Prostate gland (tissue), 2 donors: ENCODE data around the gene C1QC. TPM values are rescaled to one million over a fixed set of nuclear protein-coding genes. Genes with fewer than 3 reads are reported as not detected.

Source experiments
- DNase-seq: peaks from one replicate; pipeline ENCODE4 v3.0.0-alpha.2; 2019; ENCODE audit warnings: low spot score
- H3K27ac ChIP-seq, 2 donors: fragments of 200-600 bp; sonication (generic); 2 replicates each; pipeline ENCODE4 v1.5.1; 2017 to 2019
- H3K27me3 ChIP-seq: fragments of 200-600 bp; sonication (generic); replicated peaks from 2 replicates; pipeline ENCODE4 v1.5.1; 2019; ENCODE audit not compliant: insufficient read depth
- H3K36me3 ChIP-seq, 2 donors: fragments of 200-600 bp; sonication (generic); 1 replicate in 1 of 2; 2 replicates in 1 of 2; pipeline versions ENCODE4 v1.5.1 to v1.8.1; 2017 to 2019
- H3K4me1 ChIP-seq: fragments of 200-600 bp; sonication (generic); replicated peaks from 2 replicates; pipeline ENCODE4 v1.5.1; 2019
- H3K4me3 ChIP-seq, 2 donors: fragments of 200-600 bp; sonication (generic); 2 replicates each; pipeline ENCODE4 v1.5.1; 2017 to 2019
- H3K9me3 ChIP-seq: fragments of 200-600 bp; sonication (generic); 2 replicates; pipeline ENCODE4 v1.5.1; 2017
- CTCF ChIP-seq, 4 experiments: fragments of 200-600 bp in 2 of 4; fragments of 450-650 bp in 2 of 4; sonication (generic) in 2 of 4; IDR thresholded peaks; 1 replicate in 3 of 4; 2 replicates in 1 of 4; pipeline ENCODE4 v1.5.1; 2016 to 2019; ENCODE audit warnings: antibody characterized with exemption in 4 of 4, mild to moderate bottlenecking in 2 of 4, moderate library complexity in 2 of 4
- POLR2A ChIP-seq: fragments of 450-650 bp; IDR thresholded peaks from one replicate; pipeline ENCODE4 v1.6.1; 2016; ENCODE audit warnings: antibody characterized with exemption, mild to moderate bottlenecking
- POLR2AphosphoS5 ChIP-seq: sonication (generic); formaldehyde crosslinking; IDR thresholded peaks from one replicate; pipeline ENCODE4 v1.6.1; 2017; ENCODE audit warnings: antibody characterized with exemption
- WGBS: methylation state at CpG from one replicate; pipeline ENCODE4 v1.1.5; 2018; 5-methylcytosine and 5-hydroxymethylcytosine counted together
- intact Hi-C: fragments of 100-400 bp; cut with DNase I; formaldehyde crosslinking; loops from one replicate; pipeline ENCODE4 v1.14.2; 2022
- total RNA-seq, 2 donors: library from RNA; depleted of rRNA; stranded (reverse); fragments of >200 nt; gene quantifications; one replicate each; pipeline ENCODE4 v1.1.0, GENCODE V29; 2016

C1QC gene
- total RNA-seq, result 10 to 100 TPM; 54.8 to 76.9 TPM

GRCh38 chr1:22643381-22643780 is at the start of gene C1QC:
Gene C1QC (plus strand): TSS chr1:22643633. CDS start chr1:22644024, 391 bp downstream.
- Histone ChIP-seq H3K27me3 (no peaks in the 10 kb centered on the region), H3K4me1 (no peaks in the 10 kb centered on the region), H3K9me3 (no peaks in the 10 kb centered on the region), H3K27ac (no peak within 1 kb of the TSS), H3K36me3 (no peaks in the 10 kb centered on the region), H3K4me3 (no peak within 1 kb of the TSS)
- no peak for DNase-seq
- TF ChIP-seq POLR2A (no peak), POLR2AphosphoS5 (no peak), CTCF (IDR thresholded peaks at IDR 0.05) (no peak)
- 78% methylated on average over 8 of the region's 8 CpGs for WGBS
- intact Hi-C loops, result loop anchor here (10.0 kb wide), 1 partner anchor 539 kb away; no protein-coding TSS in a partner anchor

DNA sequence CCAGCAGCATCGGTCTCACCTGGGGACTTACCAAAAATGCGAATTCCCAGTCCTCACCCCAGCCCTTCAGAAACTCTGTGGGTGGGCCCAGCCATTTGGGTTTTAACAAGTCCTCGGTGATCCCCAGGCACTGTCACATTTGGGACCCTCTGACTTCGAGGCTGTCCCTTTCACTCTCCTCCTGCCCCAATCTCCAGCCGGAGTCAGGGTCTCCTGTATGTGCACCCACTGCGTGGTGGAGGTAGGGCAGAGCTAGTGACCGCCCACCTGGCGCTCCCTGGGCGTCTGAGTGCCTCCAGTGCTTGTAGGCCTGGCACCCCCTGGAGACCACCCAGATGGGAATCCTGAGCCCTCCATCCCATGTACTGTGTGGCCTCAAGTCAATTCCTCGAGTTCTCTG is 49.0 kb upstream of the C1QC start:
- H3K36me3 ChIP-seq, result no peaks in the 10 kb centered on the region
- DNase-seq, result no peak
- H3K4me3 ChIP-seq, result no peak overlapping the region
- no peak overlapping the region for H3K27ac ChIP-seq
- intact Hi-C loops, result no loop called here
- H3K4me1 ChIP-seq, result no peaks in the 10 kb centered on the region
- TF ChIP-seq POLR2AphosphoS5 (no peak), CTCF (IDR thresholded peaks at IDR 0.05) (no peak), POLR2A (no peak)
- no peaks in the 10 kb centered on the region for H3K9me3 ChIP-seq
- 84% methylated on average over 10 of the region's 10 CpGs for WGBS
- H3K27me3 ChIP-seq, result peaks cover 21% of the 10 kb centered on the region

GRCh38 chr1:22595108-22595507 is 48.3 kb upstream of the C1QC start:
- 79% methylated on average over 7 of the region's 7 CpGs for WGBS
- Histone ChIP-seq H3K36me3 (no peaks in the 10 kb centered on the region), H3K4me3 (no peak overlapping the region), H3K9me3 (no peaks in the 10 kb centered on the region), H3K27me3 (peaks cover 21% of the 10 kb centered on the region), H3K4me1 (no peaks in the 10 kb centered on the region), H3K27ac (no peak overlapping the region)
- TF ChIP-seq POLR2A, result no peak
- TF ChIP-seq CTCF (IDR thresholded peaks at IDR 0.05), result no peak
- no peak for TF ChIP-seq POLR2AphosphoS5
- intact Hi-C loops, result no loop called here
- DNase-seq, result no peak

GRCh38 chr1:22597301-22597965 is 46.0 kb upstream of the C1QC start:
- intact Hi-C loops, result no loop called here
- Histone ChIP-seq H3K27me3 (peaks cover 18% of the 10 kb centered on the region), H3K4me1 (no peaks in the 10 kb centered on the region), H3K9me3 (no peaks in the 10 kb centered on the region), H3K4me3 (no peak overlapping the region), H3K27ac (no peak overlapping the region), H3K36me3 (no peaks in the 10 kb centered on the region)
- WGBS, result 65% methylated on average over 18 of the region's 30 CpGs
- TF ChIP-seq CTCF (IDR thresholded peaks at IDR 0.05) (no peak), POLR2A (no peak), POLR2AphosphoS5 (no peak)
- no peak for DNase-seq

- Histone ChIP-seq H3K4me3 (no peak overlapping the region), H3K27me3 (peaks cover 13% of the 10 kb centered on the region), H3K36me3 (no peaks in the 10 kb centered on the region), H3K27ac (no peak overlapping the region), H3K9me3 (no peaks in the 10 kb centered on the region), H3K4me1 (no peaks in the 10 kb centered on the region)
- intact Hi-C loops, result no loop called here
- WGBS, result 78% methylated on average over 8 of the region's 8 CpGs
- DNase-seq, result no peak
- TF ChIP-seq POLR2A (no peak), POLR2AphosphoS5 (no peak), CTCF (IDR thresholded peaks at IDR 0.05) (no peak)
Observed at GRCh38 chr1:22597996-22598395, 45.4 kb upstream of the C1QC start.
